Measurements from ENCODE around the gene CEP57.
"Not testable (repeated sequence)": the region's sequence is repeated elsewhere in the genome, so short reads cannot be mapped to it uniquely, and the experiment has no call there.

Gene CEP57

DNA sequence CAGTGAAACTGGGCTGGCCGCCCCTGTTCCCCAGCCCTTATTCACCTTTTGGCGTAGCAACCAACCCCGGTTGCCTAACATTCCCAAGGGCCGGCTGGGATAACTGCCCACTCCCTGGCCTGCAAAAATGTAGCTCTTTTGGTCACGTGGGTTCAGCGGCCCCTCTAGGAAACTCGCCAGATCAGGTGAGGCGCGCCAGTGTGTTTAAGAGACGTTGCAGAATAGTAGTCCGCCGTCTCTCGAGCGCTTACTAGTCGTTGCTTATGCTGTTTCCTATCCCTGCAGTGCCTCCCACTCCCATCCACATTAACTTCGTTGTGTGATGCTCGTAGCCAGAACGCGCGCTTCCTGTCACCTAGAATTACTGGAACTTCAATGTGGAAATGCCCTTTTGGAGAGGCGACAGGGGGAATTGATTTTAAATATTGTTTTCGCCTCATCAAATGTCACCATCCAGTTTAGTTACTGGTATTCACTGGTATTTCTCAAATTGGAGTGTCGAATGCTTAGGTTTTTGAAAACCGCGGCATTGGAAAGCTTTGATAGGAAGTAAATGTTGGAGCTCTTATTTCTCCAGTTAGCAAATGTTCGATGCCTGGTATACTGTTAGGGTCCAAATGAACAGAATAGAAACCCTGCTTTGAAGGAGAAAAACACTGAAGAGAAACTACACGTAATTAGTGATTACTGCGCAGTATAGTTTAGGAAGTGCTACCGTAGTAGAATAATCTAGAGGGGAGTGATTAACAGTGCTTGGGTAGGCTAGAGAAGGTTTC lies 823 bp downstream of the CEP57 start:
- Mint-ChIP-seq H3K36me3 (peaks cover 15% of the 10 kb centered on the region), H3K9me3 (no peaks in the 10 kb centered on the region), H3K27ac (peak overlapping the region; percentile 97), H3K4me1 (peaks cover 49% of the 10 kb centered on the region), H3K4me3 (peak overlapping the region; percentile 90), H3K27me3 (no peaks in the 10 kb centered on the region)
- no peak for ATAC-seq

- H3K4me3 Mint-ChIP-seq = peak overlapping the region; percentile 90
- H3K27ac Mint-ChIP-seq = peak overlapping the region; percentile 97
- no peaks in the 10 kb centered on the region for H3K27me3 Mint-ChIP-seq
- H3K36me3 Mint-ChIP-seq = peaks cover 14% of the 10 kb centered on the region
- H3K4me1 Mint-ChIP-seq = peaks cover 49% of the 10 kb centered on the region
- no peak for ATAC-seq
- H3K9me3 Mint-ChIP-seq = no peaks in the 10 kb centered on the region
These were observed 1.4 kb downstream of the CEP57 start for GRCh38 chr11:95791709-95792033.

- Mint-ChIP-seq H3K27me3 (no peaks in the 10 kb centered on the region), H3K4me1 (peaks cover 49% of the 10 kb centered on the region), H3K27ac (peak overlapping the region; percentile 97), H3K9me3 (no peaks in the 10 kb centered on the region), H3K4me3 (peak overlapping the region; percentile 90), H3K36me3 (peaks cover 14% of the 10 kb centered on the region)
- no peak for ATAC-seq
These were observed 1.9 kb downstream of the CEP57 start for GRCh38 chr11:95792200-95792599.

- Mint-ChIP-seq H3K4me1 (peaks cover 47% of the 10 kb centered on the region), H3K36me3 (peaks cover 14% of the 10 kb centered on the region), H3K9me3 (no peaks in the 10 kb centered on the region), H3K27me3 (no peaks in the 10 kb centered on the region), H3K27ac (no peak overlapping the region), H3K4me3 (no peak overlapping the region)
- no peak for ATAC-seq
These were observed 2.4 kb downstream of the CEP57 start for GRCh38 chr11:95792700-95793099.

- Mint-ChIP-seq H3K4me3 (no peak overlapping the region), H3K36me3 (peaks cover 10% of the 10 kb centered on the region), H3K27me3 (no peaks in the 10 kb centered on the region), H3K9me3 (no peaks in the 10 kb centered on the region), H3K4me1 (peaks cover 43% of the 10 kb centered on the region), H3K27ac (no peak overlapping the region)
- no peak for ATAC-seq
These were observed 2.8 kb downstream of the CEP57 start for GRCh38 chr11:95793116-95793515.

DNA sequence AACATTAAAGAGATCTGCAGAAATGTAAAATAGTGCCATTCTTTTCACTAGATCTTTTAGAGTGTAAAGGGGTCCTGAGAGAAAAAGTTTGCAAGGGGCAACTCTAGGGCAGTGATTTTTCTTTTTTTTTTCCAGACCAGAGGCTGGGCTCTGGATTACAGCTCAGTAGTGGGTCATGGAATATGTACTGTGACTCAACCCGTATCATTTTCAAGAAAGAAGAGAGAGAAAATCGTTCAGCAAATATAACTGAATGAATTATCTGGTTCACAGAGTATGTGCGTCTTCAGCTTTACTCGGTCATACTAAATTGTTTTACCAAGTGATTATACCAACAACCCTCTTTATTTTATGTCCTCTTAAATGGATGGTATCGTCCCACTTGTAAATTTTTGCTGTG lies 3.8 kb downstream of the CEP57 start:
- peaks cover 39% of the 10 kb centered on the region for H3K4me1 Mint-ChIP-seq
- H3K27me3 Mint-ChIP-seq = no peaks in the 10 kb centered on the region
- no peak for ATAC-seq
- H3K4me3 Mint-ChIP-seq = no peak overlapping the region
- H3K36me3 Mint-ChIP-seq = peaks cover 8% of the 10 kb centered on the region
- H3K27ac Mint-ChIP-seq = no peak overlapping the region
- no peaks in the 10 kb centered on the region for H3K9me3 Mint-ChIP-seq

DNA sequence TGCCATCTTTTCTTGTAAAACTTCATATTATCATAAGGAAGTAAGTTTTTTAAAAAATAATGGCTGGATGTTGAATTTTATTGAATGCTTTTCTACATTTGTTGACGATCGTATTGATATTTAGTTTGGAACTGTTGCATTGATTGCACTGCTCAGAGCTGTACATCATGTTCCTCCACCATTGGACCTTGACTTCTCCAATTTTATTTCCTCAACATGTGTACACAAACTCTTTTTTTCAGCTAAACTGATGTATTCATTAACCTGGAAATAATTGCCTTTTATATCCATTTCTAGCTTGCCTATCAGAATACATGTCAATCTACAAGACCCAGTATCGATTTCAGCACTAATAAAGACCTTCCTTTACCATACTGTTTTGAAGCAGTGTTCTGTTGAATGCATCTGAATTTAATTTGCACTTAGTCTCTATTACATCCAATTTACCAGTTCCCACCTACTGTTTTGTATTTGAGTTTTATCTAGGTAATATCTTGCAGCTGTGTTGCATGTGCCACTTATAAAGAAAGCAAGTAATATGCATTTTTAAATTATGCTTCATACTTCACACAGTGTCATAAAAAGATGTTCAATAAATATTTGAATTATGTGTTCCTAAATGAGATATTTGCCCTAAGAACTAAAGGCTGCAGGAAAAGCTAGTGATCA lies 5.5 kb downstream of the CEP57 start:
- no peak for ATAC-seq
- H3K36me3 Mint-ChIP-seq = peaks cover 18% of the 10 kb centered on the region
- H3K9me3 Mint-ChIP-seq = no peaks in the 10 kb centered on the region
- H3K27ac Mint-ChIP-seq = no peak overlapping the region
- H3K27me3 Mint-ChIP-seq = no peaks in the 10 kb centered on the region
- H3K4me3 Mint-ChIP-seq = no peak overlapping the region
- H3K4me1 Mint-ChIP-seq = peaks cover 39% of the 10 kb centered on the region

DNA sequence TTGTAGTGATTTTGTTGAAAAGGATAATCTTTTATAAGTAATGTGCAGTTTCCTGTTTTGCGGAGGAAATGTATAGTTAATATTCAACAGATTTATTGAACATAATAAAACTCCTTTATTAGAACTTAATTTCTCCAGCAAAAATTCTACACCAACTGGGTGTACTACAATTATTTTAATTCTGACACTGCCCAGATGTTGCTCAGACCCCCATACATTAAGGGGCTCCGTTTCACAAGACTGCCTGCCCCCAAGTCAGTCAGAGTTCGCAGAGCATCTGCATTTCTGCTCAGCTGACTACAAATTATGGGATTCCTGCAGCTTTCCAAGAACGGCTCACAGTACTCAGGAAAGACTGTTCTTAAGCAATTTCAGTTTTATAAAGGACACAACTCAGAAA lies 6.2 kb downstream of the CEP57 start:
- Mint-ChIP-seq H3K4me3 (no peak overlapping the region), H3K27me3 (no peaks in the 10 kb centered on the region), H3K27ac (no peak overlapping the region), H3K9me3 (no peaks in the 10 kb centered on the region), H3K36me3 (peaks cover 19% of the 10 kb centered on the region), H3K4me1 (peaks cover 34% of the 10 kb centered on the region)
- no peak for ATAC-seq

- no peak for ATAC-seq
- no peak overlapping the region for H3K27ac Mint-ChIP-seq
- no peaks in the 10 kb centered on the region for H3K9me3 Mint-ChIP-seq
- H3K27me3 Mint-ChIP-seq = no peaks in the 10 kb centered on the region
- H3K4me3 Mint-ChIP-seq = no peak overlapping the region
- peaks cover 15% of the 10 kb centered on the region for H3K4me1 Mint-ChIP-seq
- peaks cover 40% of the 10 kb centered on the region for H3K36me3 Mint-ChIP-seq
These were observed 9.2 kb downstream of the CEP57 start for GRCh38 chr11:95799546-95799945.

GRCh38 chr11:95800438-95800837 lies 10.1 kb downstream of the CEP57 start:
- Mint-ChIP-seq H3K9me3 (no peaks in the 10 kb centered on the region), H3K4me3 (no peak overlapping the region), H3K36me3 (peaks cover 40% of the 10 kb centered on the region), H3K27me3 (no peaks in the 10 kb centered on the region), H3K4me1 (peaks cover 6% of the 10 kb centered on the region), H3K27ac (no peak overlapping the region)
- no peak for ATAC-seq

GRCh38 chr11:95802806-95803205 lies 12.5 kb downstream of the CEP57 start:
- no peak for ATAC-seq
- no peaks in the 10 kb centered on the region for H3K4me1 Mint-ChIP-seq
- peaks cover 54% of the 10 kb centered on the region for H3K36me3 Mint-ChIP-seq
- H3K27ac Mint-ChIP-seq = no peak overlapping the region
- no peaks in the 10 kb centered on the region for H3K9me3 Mint-ChIP-seq
- H3K4me3 Mint-ChIP-seq = no peak overlapping the region
- no peaks in the 10 kb centered on the region for H3K27me3 Mint-ChIP-seq

DNA sequence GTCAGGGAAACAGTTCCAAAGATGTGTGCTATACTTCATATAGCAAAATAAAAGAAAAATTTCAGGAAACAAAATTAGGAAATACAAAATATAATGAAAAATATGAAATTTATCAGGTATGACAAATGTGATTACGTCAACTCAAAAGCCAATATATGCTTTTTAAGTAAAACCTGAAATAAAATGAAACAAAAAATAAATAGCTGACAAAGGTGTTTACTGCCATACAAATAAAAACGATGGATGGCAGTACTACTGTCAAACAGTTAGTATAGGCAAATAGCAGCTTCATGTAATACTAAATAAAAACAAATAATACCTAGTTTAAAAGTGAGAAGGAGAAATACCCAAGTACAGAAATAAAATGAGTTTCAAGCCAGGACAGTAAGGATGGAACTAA lies 13.7 kb downstream of the CEP57 start:
- Mint-ChIP-seq H3K27me3 (no peaks in the 10 kb centered on the region), H3K4me1 (no peaks in the 10 kb centered on the region), H3K36me3 (peaks cover 55% of the 10 kb centered on the region), H3K9me3 (no peaks in the 10 kb centered on the region), H3K4me3 (no peak overlapping the region), H3K27ac (no peak overlapping the region)
- ATAC-seq = no peak

- H3K36me3 Mint-ChIP-seq = peaks cover 48% of the 10 kb centered on the region
- H3K4me1 Mint-ChIP-seq = no peaks in the 10 kb centered on the region
- H3K27ac Mint-ChIP-seq = no peak overlapping the region
- no peak for ATAC-seq
- H3K27me3 Mint-ChIP-seq = no peaks in the 10 kb centered on the region
- H3K9me3 Mint-ChIP-seq = no peaks in the 10 kb centered on the region
- H3K4me3 Mint-ChIP-seq = no peak overlapping the region
These were observed 15.6 kb downstream of the CEP57 start for GRCh38 chr11:95805869-95806268.

GRCh38 chr11:95806464-95806863 lies 16.2 kb downstream of the CEP57 start:
- not testable (repeated sequence) for H3K9me3 Mint-ChIP-seq, H3K4me1 Mint-ChIP-seq, H3K27me3 Mint-ChIP-seq, H3K27ac Mint-ChIP-seq, ATAC-seq, H3K4me3 Mint-ChIP-seq
- peaks cover 46% of the 10 kb centered on the region for H3K36me3 Mint-ChIP-seq

- H3K27ac Mint-ChIP-seq, H3K9me3 Mint-ChIP-seq, H3K4me3 Mint-ChIP-seq, ATAC-seq, H3K27me3 Mint-ChIP-seq, H3K4me1 Mint-ChIP-seq: not testable (repeated sequence)
- peaks cover 44% of the 10 kb centered on the region for H3K36me3 Mint-ChIP-seq
These were observed 20.8 kb downstream of the CEP57 start for GRCh38 chr11:95811052-95811451.

DNA sequence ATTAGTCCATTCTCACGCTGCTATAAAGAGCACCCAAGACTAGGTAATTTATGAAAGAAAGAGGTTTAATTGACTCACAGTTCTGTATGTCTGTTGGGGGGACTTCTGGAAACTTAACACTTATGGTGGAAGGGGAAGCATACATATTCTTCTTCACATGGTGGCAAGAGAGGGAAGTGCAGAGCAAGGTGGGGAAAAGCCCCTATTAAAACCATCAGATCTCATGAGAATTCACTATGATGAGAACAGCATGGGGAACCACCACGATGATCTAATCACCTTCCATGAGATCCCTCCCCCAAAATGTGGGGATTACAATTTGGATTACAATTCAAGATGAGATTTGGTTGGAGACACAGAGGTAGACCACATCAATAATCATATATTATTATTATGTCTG lies 25.7 kb downstream of the CEP57 start:
- no peak overlapping the region for H3K27ac Mint-ChIP-seq
- H3K9me3 Mint-ChIP-seq = no peaks in the 10 kb centered on the region
- H3K27me3 Mint-ChIP-seq = no peaks in the 10 kb centered on the region
- H3K36me3 Mint-ChIP-seq = peaks cover 40% of the 10 kb centered on the region
- H3K4me3 Mint-ChIP-seq = no peak overlapping the region
- H3K4me1 Mint-ChIP-seq = peaks cover 7% of the 10 kb centered on the region
- no peak for ATAC-seq
